ENCODE results near the gene PCDHB14.
"Not testable (repeated sequence)": the region's sequence is repeated elsewhere in the genome, so short reads cannot be mapped to it uniquely, and the experiment has no call there.

PCDHB14 gene

DNA sequence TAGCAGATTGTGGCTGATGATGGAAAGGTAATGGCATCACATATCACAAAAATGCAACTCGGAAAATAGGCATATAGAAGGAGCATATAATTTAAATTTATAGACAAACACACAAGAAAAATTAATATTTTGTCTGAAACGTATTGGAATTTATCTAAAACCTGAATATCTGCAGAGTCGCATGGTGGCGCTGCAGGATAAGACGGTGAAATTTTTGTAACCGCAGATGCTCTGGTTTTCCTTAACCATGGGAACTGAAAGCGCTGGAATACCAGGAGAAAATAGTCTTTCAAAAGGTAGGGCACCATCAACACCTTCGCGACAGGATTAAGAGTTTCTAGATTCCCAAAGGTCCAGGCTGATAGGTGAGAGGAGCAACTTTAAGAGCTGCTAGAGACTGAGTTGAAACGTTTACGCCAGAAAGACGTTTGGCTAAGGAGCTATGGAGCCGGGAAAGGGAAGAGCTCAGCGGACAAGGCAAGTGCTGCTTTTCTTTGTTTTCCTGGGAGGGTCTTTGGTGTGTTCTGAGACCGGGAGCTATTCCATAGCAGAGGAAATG lies 11.0 kb downstream of the PCDHB14 start:
- ChIA-PET CTCF (interaction anchor here (0.6 to 2.3 kb wide), 26 partner anchors 10 to 408 kb away, joined by 3 to 20 read pairs (median 4); partner anchors contain the start of genes PCDHB10, PCDHB12, PCDHB14 and PCDHB15), POLR2A (no interaction called here)
- Histone ChIP-seq H3K4me3 (ENCODE audit: low read depth, low read length) (peak overlapping the region; percentile 33), H3K27ac (ENCODE audit: extremely low read depth, low read depth, low read length) (no peak overlapping the region), H3K36me3 (ENCODE audit: control insufficient read depth in 2 of 2, insufficient read depth in 1 of 2, low read length in 2 of 2) (no peaks in the 10 kb centered on the region), H3K9me3 (ENCODE audit: control insufficient read depth, insufficient read depth, low read depth, low read length) (no peaks in the 10 kb centered on the region), H3K4me1 (ENCODE audit: control insufficient read depth, insufficient read depth, low read length) (no peaks in the 10 kb centered on the region)
- peak; percentile 62 for TF ChIP-seq ZNF654 (tag by site-specific recombination; IDR thresholded peaks at IDR 0.05; ENCODE audit: low read depth)
- 0 out of 2 replicates have a peak, but pooled peaks have one; percentile 13 for TF ChIP-seq IKZF3 (tag by site-specific recombination; IDR thresholded peaks at IDR 0.05)
- TF ChIP-seq ZNF274 (IDR thresholded peaks at IDR 0.05; ENCODE audit: low read length), result no peak
- no peak for TF ChIP-seq ZNF274 (tag by site-specific recombination; IDR thresholded peaks at IDR 0.05; ENCODE audit: borderline replicate concordance)

DNA sequence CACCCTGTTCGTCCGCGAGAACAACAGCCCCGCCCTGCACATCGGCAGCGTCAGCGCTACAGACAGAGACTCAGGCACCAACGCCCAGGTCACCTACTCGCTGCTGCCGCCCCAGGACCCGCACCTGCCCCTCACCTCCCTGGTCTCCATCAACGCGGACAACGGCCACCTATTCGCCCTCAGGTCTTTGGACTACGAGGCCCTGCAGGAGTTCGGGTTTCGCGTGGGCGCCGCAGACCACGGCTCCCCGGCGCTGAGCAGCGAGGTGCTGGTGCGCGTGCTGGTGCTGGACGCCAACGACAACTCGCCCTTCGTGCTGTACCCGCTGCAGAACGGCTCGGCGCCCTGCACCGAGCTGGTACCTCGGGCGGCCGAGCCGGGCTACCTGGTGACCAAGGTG lies 12.8 kb downstream of the PCDHB14 start:
- H3K4me3 ChIP-seq (ENCODE audit: low read depth, low read length); H3K27ac ChIP-seq (ENCODE audit: extremely low read depth, low read depth, low read length); H3K4me1 ChIP-seq (ENCODE audit: control insufficient read depth, insufficient read depth, low read length); POLR2A ChIA-PET; H3K36me3 ChIP-seq (ENCODE audit: control insufficient read depth in 2 of 2, insufficient read depth in 1 of 2, low read length in 2 of 2); CTCF ChIA-PET; H3K9me3 ChIP-seq (ENCODE audit: control insufficient read depth, insufficient read depth, low read depth, low read length): not testable (repeated sequence)

DNA sequence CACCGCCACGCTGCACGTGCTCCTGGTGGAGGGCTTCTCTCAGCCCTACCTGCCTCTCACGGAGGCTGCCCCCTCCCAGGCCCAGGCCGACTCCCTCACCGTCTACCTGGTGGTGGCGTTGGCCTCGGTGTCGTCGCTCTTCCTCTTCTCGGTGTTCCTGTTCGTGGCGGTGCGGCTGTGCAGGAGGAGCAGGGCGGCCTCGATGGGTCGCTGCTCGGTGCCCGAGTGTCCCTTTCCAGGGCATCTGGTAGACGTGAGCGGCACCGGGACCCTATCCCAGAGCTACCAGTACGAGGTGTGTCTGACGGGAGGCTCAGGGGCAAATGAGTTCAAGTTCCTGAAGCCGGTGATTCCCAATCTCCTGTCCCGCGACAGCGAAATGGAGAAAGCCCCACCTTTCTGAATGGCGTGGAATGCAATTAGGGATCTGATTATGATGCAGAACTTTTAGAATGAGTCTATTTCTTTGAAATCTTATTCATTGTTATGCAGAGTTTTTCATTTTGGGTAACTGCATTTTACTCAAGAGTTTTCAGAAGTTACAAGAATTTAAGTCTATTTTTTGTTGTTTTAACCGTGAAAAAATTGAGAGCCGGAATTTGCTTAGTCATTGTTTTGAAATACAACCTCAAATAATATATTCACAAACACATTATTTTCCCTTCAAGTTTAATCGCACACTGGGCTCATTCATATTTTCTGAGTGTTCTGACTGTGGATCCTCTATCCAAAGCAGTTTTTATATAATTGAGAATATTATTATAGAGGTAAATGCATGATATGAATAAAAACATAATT lies 13.6 kb downstream of the PCDHB14 start:
- H3K9me3 ChIP-seq (ENCODE audit: control insufficient read depth, insufficient read depth, low read depth, low read length), result no peaks in the 10 kb centered on the region
- no peaks in the 10 kb centered on the region for H3K4me1 ChIP-seq (ENCODE audit: control insufficient read depth, insufficient read depth, low read length)
- no peak overlapping the region for H3K27ac ChIP-seq (ENCODE audit: extremely low read depth, low read depth, low read length)
- POLR2A ChIA-PET, result no interaction called here
- TF ChIP-seq ZNF2 (tag by site-specific recombination; IDR thresholded peaks at IDR 0.05), result no peak
- TF ChIP-seq, protein P1, sequence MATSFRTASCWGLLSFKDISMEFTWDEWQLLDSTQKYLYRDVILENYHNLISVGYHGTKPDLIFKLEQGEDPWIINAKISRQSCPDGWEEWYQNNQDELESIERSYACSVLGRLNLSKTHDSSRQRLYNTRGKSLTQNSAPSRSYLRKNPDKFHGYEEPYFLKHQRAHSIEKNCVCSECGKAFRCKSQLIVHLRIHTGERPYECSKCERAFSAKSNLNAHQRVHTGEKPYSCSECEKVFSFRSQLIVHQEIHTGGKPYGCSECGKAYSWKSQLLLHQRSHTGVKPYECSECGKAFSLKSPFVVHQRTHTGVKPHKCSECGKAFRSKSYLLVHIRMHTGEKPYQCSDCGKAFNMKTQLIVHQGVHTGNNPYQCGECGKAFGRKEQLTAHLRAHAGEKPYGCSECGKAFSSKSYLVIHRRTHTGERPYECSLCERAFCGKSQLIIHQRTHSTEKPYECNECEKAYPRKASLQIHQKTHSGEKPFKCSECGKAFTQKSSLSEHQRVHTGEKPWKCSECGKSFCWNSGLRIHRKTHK (tag by site-specific recombination; IDR thresholded peaks at IDR 0.05), result no peak
- CTCF ChIA-PET, result interaction anchor here (0.6 kb wide), 1 partner anchor 13 kb away, joined by 3 read pairs; no protein-coding TSS in a partner anchor
- no peaks in the 10 kb centered on the region for H3K36me3 ChIP-seq (ENCODE audit: control insufficient read depth in 2 of 2, insufficient read depth in 1 of 2, low read length in 2 of 2)
- no peak overlapping the region for H3K4me3 ChIP-seq (ENCODE audit: low read depth, low read length)

DNA sequence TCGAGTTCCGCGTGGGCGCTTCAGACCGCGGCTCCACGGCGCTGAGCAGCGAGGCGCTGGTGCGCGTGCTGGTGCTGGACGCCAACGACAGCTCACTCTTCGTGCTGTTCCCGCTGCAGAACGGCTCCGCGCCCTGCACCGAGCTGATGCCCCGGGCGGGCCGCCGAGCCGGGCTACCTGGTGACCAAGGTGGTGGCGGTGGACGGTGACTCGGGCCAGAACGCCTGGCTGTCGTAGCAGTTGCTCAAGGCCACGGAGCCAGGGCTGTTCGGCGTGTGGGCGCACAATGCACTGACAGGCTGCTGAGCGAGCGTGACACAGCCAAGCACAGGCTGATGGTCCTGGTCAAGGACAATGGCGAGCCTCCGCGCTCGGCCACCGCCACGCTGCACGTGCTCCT lies 18.4 kb downstream of the PCDHB14 start:
- POLR2A ChIA-PET, result no interaction called here
- H3K4me1 ChIP-seq (ENCODE audit: control insufficient read depth, insufficient read depth, low read length), result no peaks in the 10 kb centered on the region
- H3K4me3 ChIP-seq (ENCODE audit: low read depth, low read length), result no peak overlapping the region
- no peak overlapping the region for H3K27ac ChIP-seq (ENCODE audit: extremely low read depth, low read depth, low read length)
- CTCF ChIA-PET, result no interaction called here
- no peaks in the 10 kb centered on the region for H3K36me3 ChIP-seq (ENCODE audit: control insufficient read depth in 2 of 2, insufficient read depth in 1 of 2, low read length in 2 of 2)
- no peaks in the 10 kb centered on the region; the same call in 1 of the 2 replicates for H3K9me3 ChIP-seq (ENCODE audit: control insufficient read depth, insufficient read depth, low read depth, low read length)
- TF ChIP-seq ZFP41 (tag by site-specific recombination; IDR thresholded peaks at IDR 0.05; ENCODE audit: borderline replicate concordance) (no peak), FEZF1 (tag by site-specific recombination; IDR thresholded peaks at IDR 0.05) (no peak), SCRT1 (tag by site-specific recombination; IDR thresholded peaks at IDR 0.05; ENCODE audit: borderline replicate concordance) (no peak), REPIN1 (tag by site-specific recombination; IDR thresholded peaks at IDR 0.05; ENCODE audit: low read depth) (no peak), ZNF37A (tag by site-specific recombination; IDR thresholded peaks at IDR 0.05) (no peak), ZNF660 (tag by site-specific recombination; IDR thresholded peaks at IDR 0.05) (no peak), SETDB1 (IDR thresholded peaks at IDR 0.05; ENCODE audit: insufficient read length, low read length) (no peak)
- TF ChIP-seq, protein P2, sequence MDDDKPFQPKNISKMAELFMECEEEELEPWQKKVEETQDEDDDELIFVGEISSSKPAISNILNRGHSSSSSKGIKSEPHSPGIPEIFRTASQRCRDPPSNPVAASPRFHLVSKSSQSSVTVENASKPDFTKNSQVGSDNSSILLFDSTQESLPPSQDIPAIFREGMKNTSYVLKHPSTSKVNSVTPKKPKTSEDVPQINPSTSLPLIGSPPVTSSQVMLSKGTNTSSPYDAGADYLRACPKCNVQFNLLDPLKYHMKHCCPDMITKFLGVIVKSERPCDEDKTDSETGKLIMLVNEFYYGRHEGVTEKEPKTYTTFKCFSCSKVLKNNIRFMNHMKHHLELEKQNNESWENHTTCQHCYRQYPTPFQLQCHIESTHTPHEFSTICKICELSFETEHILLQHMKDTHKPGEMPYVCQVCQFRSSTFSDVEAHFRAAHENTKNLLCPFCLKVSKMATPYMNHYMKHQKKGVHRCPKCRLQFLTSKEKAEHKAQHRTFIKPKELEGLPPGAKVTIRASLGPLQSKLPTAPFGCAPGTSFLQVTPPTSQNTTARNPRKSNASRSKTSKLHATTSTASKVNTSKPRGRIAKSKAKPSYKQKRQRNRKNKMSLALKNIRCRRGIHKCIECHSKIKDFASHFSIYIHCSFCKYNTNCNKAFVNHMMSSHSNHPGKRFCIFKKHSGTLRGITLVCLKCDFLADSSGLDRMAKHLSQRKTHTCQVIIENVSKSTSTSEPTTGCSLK (tag by site-specific recombination; IDR thresholded peaks at IDR 0.05), result no peak
- TF ChIP-seq, protein P3, sequence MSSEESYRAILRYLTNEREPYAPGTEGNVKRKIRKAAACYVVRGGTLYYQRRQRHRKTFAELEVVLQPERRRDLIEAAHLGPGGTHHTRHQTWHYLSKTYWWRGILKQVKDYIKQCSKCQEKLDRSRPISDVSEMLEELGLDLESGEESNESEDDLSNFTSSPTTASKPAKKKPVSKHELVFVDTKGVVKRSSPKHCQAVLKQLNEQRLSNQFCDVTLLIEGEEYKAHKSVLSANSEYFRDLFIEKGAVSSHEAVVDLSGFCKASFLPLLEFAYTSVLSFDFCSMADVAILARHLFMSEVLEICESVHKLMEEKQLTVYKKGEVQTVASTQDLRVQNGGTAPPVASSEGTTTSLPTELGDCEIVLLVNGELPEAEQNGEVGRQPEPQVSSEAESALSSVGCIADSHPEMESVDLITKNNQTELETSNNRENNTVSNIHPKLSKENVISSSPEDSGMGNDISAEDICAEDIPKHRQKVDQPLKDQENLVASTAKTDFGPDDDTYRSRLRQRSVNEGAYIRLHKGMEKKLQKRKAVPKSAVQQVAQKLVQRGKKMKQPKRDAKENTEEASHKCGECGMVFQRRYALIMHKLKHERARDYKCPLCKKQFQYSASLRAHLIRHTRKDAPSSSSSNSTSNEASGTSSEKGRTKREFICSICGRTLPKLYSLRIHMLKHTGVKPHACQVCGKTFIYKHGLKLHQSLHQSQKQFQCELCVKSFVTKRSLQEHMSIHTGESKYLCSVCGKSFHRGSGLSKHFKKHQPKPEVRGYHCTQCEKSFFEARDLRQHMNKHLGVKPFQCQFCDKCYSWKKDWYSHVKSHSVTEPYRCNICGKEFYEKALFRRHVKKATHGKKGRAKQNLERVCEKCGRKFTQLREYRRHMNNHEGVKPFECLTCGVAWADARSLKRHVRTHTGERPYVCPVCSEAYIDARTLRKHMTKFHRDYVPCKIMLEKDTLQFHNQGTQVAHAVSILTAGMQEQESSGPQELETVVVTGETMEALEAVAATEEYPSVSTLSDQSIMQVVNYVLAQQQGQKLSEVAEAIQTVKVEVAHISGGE (tag by site-specific recombination; conservative IDR thresholded peaks at IDR 0.05; ENCODE audit: low read depth), result no peak
- TF ChIP-seq, protein P4, sequence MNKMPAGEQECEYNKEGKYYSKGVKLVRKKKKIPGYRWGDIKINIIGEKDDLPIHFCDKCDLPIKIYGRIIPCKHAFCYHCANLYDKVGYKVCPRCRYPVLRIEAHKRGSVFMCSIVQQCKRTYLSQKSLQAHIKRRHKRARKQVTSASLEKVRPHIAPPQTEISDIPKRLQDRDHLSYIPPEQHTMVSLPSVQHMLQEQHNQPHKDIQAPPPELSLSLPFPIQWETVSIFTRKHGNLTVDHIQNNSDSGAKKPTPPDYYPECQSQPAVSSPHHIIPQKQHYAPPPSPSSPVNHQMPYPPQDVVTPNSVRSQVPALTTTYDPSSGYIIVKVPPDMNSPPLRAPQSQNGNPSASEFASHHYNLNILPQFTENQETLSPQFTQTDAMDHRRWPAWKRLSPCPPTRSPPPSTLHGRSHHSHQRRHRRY (tag by site-specific recombination; IDR thresholded peaks at IDR 0.05), result no peak
- TF ChIP-seq, protein P5, sequence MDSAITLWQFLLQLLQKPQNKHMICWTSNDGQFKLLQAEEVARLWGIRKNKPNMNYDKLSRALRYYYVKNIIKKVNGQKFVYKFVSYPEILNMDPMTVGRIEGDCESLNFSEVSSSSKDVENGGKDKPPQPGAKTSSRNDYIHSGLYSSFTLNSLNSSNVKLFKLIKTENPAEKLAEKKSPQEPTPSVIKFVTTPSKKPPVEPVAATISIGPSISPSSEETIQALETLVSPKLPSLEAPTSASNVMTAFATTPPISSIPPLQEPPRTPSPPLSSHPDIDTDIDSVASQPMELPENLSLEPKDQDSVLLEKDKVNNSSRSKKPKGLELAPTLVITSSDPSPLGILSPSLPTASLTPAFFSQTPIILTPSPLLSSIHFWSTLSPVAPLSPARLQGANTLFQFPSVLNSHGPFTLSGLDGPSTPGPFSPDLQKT (IDR thresholded peaks at IDR 0.05; ENCODE audit: borderline replicate concordance, low read depth, low read length), result no peak

Measured in HEK293 (cell line).